MCF 10A (cell line): ENCODE measurements around the gene IRF4. TPM values are rescaled to one million over a fixed set of nuclear protein-coding genes. Genes with fewer than 3 reads are reported as not detected.

Experiments used
- BruUV-seq: library from RNA; stranded (reverse); fragments of 400-500 nt; replicated peaks from 2 replicates; lab custom pipeline; 2021; lab: Mats Ljungman, UMichigan
- CTCF ChIA-PET: fragments of 300-600 bp; sonication (Branson Sonifier 250); formaldehyde crosslinking; extraction: SDS; loops from one replicate; lab custom pipeline; 2021; ENCODE audit warnings: antibody characterized with exemption, inconsistent platforms; lab: Yijun Ruan, JAX
- POLR2A ChIA-PET: fragments of 300-600, 350-650 bp; sonication (Branson Sonifier 250); formaldehyde crosslinking; extraction: SDS; loops from one replicate; lab custom pipeline; 2020; ENCODE audit warnings: antibody characterized with exemption, inconsistent platforms; lab: Yijun Ruan, JAX
- DNase-seq: peaks from one replicate; pipeline ENCODE4 v3.0.0-alpha.2; 2018; ENCODE audit not compliant: unreplicated experiment
- H3K27ac Mint-ChIP-seq: one replicate; pipeline ENCODE4 v1.8.0; 2022; ENCODE audit warnings: mild to moderate bottlenecking, low read depth, mixed read lengths; ENCODE audit not compliant: unreplicated experiment
- H3K27me3 Mint-ChIP-seq: one replicate; pipeline ENCODE4 v1.8.0; 2022; ENCODE audit warnings: mixed read lengths; ENCODE audit not compliant: insufficient read depth, unreplicated experiment
- H3K36me3 Mint-ChIP-seq: one replicate; pipeline ENCODE4 v1.8.0; 2022; ENCODE audit warnings: mild to moderate bottlenecking, moderate library complexity, mixed read lengths; ENCODE audit not compliant: insufficient read depth, unreplicated experiment
- H3K4me1 Mint-ChIP-seq: one replicate; pipeline ENCODE4 v1.8.0; 2022; ENCODE audit warnings: mixed read lengths; ENCODE audit not compliant: insufficient read depth, unreplicated experiment
- H3K4me3 Mint-ChIP-seq: one replicate; pipeline ENCODE4 v1.8.0; 2022; ENCODE audit warnings: mild to moderate bottlenecking, moderate library complexity, mixed read lengths; ENCODE audit not compliant: unreplicated experiment
- H3K9me3 Mint-ChIP-seq: one replicate; pipeline ENCODE4 v1.8.0; 2022; ENCODE audit warnings: mixed read lengths; ENCODE audit not compliant: unreplicated experiment
- CTCF ChIP-seq: fragments of 200-600 bp; IDR thresholded peaks from one replicate; pipeline ENCODE4 v1.8.0; 2022; ENCODE audit warnings: antibody characterized with exemption, mild to moderate bottlenecking; ENCODE audit not compliant: unreplicated experiment
- intact Hi-C: fragments of 100-400 bp; cut with micrococcal nuclease; formaldehyde crosslinking; loops from 2 replicates; pipeline ENCODE4 v1.14.1; 2022
- total RNA-seq: library from RNA; stranded (reverse); gene quantifications from 2 replicates; pipeline ENCODE4 v1.2.3, GENCODE V29; 2022

Gene IRF4
- total RNA-seq, 1 experiment from 2014 or later, result not detected

GRCh38 chr6:397056-397455 lies 5.5 kb downstream of the IRF4 start:
- no peak for TF ChIP-seq CTCF
- no peaks in the 10 kb centered on the region for H3K36me3 Mint-ChIP-seq
- intact Hi-C loops, result no loop called here
- H3K4me1 Mint-ChIP-seq, result peaks cover 5% of the 10 kb centered on the region
- POLR2A ChIA-PET, result interaction anchor here (0.5 to 1.4 kb wide), 2 partner anchors 14 to 33 kb away, joined by 3 read pairs; no protein-coding TSS in a partner anchor
- no TSS peak for BruUV-seq
- H3K27ac Mint-ChIP-seq, result no peak overlapping the region
- DNase-seq, result no peak
- peaks cover 44% of the 10 kb centered on the region for H3K27me3 Mint-ChIP-seq
- no peak overlapping the region for H3K4me3 Mint-ChIP-seq
- CTCF ChIA-PET, result interaction anchor here (0.7 kb wide), 1 partner anchor 1055 kb away, joined by 3 read pairs; no protein-coding TSS in a partner anchor
- peaks cover 8% of the 10 kb centered on the region for H3K9me3 Mint-ChIP-seq

GRCh38 chr6:397604-398003 lies 6.1 kb downstream of the IRF4 start:
- peaks cover 8% of the 10 kb centered on the region for H3K9me3 Mint-ChIP-seq
- H3K4me1 Mint-ChIP-seq, result peaks cover 5% of the 10 kb centered on the region
- POLR2A ChIA-PET, result interaction anchor here (0.5 to 1.4 kb wide), 2 partner anchors 14 to 33 kb away, joined by 3 read pairs; no protein-coding TSS in a partner anchor
- no peak for TF ChIP-seq CTCF
- peaks cover 44% of the 10 kb centered on the region for H3K27me3 Mint-ChIP-seq
- no peaks in the 10 kb centered on the region for H3K36me3 Mint-ChIP-seq
- no peak overlapping the region for H3K27ac Mint-ChIP-seq
- no peak for DNase-seq
- CTCF ChIA-PET, result interaction anchor here (0.5 to 0.7 kb wide), 2 partner anchors 192 to 1054 kb away, joined by 3 read pairs; no protein-coding TSS in a partner anchor
- no peak overlapping the region for H3K4me3 Mint-ChIP-seq
- BruUV-seq, result no TSS peak
- intact Hi-C loops, result no loop called here

- no peak for TF ChIP-seq CTCF
- Mint-ChIP-seq H3K27me3 (peaks cover 44% of the 10 kb centered on the region), H3K9me3 (peaks cover 8% of the 10 kb centered on the region), H3K4me1 (peaks cover 5% of the 10 kb centered on the region), H3K4me3 (no peak overlapping the region), H3K36me3 (no peaks in the 10 kb centered on the region), H3K27ac (no peak overlapping the region)
- ChIA-PET CTCF (interaction anchor here (0.5 kb wide), 1 partner anchor 193 kb away, joined by 3 read pairs; no protein-coding TSS in a partner anchor), POLR2A (interaction anchor here (1.4 kb wide), 1 partner anchor 15 kb away, joined by 3 read pairs; no protein-coding TSS in a partner anchor)
- no peak for DNase-seq
- intact Hi-C loops, result no loop called here
- no TSS peak for BruUV-seq
These were observed 6.5 kb downstream of the IRF4 start for GRCh38 chr6:398065-398464.

GRCh38 chr6:398558-399078 lies 7.1 kb downstream of the IRF4 start:
- no TSS peak for BruUV-seq
- peaks cover 5% of the 10 kb centered on the region for H3K9me3 Mint-ChIP-seq
- intact Hi-C loops, result no loop called here
- H3K4me1 Mint-ChIP-seq, result peaks cover 4% of the 10 kb centered on the region
- ChIA-PET POLR2A (interaction anchor here (0.5 kb wide), 1 partner anchor 24 kb away, joined by 3 read pairs; no protein-coding TSS in a partner anchor), CTCF (no interaction called here)
- no peak for TF ChIP-seq CTCF
- DNase-seq, result no peak
- H3K27ac Mint-ChIP-seq, result no peak overlapping the region
- no peak overlapping the region for H3K4me3 Mint-ChIP-seq
- no peaks in the 10 kb centered on the region for H3K36me3 Mint-ChIP-seq
- peaks cover 39% of the 10 kb centered on the region for H3K27me3 Mint-ChIP-seq
